ENCODE data around the gene DNLZ.

- no peak for TF ChIP-seq POLR2A (IDR thresholded peaks at IDR 0.05; ENCODE audit: low read depth, low read length)
- TF ChIP-seq POLR2AphosphoS5 (IDR thresholded peaks at IDR 0.05; ENCODE audit: low read depth, low read length): no peak
- TF ChIP-seq PAX5 (IDR thresholded peaks at IDR 0.05; ENCODE audit: insufficient read depth, low read length, severe bottlenecking): no peak
- TF ChIP-seq TAF1 (IDR thresholded peaks at IDR 0.05; ENCODE audit: low read depth, low read length): no peak
Measured at GRCh38 chr9:136331556-136332481, 31.7 kb downstream of the DNLZ start.

Data from GM12891 (cell line).